Loucy (cell line): ENCODE data around the gene SOWAHA.

Source experiments
- H2AFZ ChIP-seq: fragments of 200-600 bp; sonication (generic); 2 replicates; pipeline ENCODE4 v1.6.0; 2016; ENCODE audit warnings: antibody characterized with exemption, mild to moderate bottlenecking, low read length, moderate library complexity
- H3F3A ChIP-seq: fragments of 200-600 bp; 2 replicates; pipeline ENCODE4 v1.6.0; 2016; ENCODE audit warnings: antibody characterized with exemption, low read depth, mild to moderate bottlenecking
- H3K27me3 ChIP-seq: fragments of 200-600 bp; sonication (generic); 2 replicates; pipeline ENCODE4 v1.6.1; 2014; ENCODE audit warnings: low read length, mild to moderate bottlenecking; ENCODE audit not compliant: insufficient read depth, poor library complexity, severe bottlenecking
- H3K36me3 ChIP-seq: fragments of 200-600 bp; sonication (generic); 2 replicates; pipeline ENCODE4 v1.6.1; 2016; ENCODE audit warnings: low read length; ENCODE audit not compliant: insufficient read depth
- H3K4me1 ChIP-seq: fragments of 200-600 bp; sonication (generic); 2 replicates; pipeline ENCODE4 v1.5.1; 2014; ENCODE audit warnings: low read length, mild to moderate bottlenecking; ENCODE audit not compliant: insufficient read depth, poor library complexity, severe bottlenecking
- H3K4me2 ChIP-seq: fragments of 200-600 bp; sonication (generic); 2 replicates; pipeline ENCODE4 v1.6.0; 2014; ENCODE audit warnings: antibody characterized with exemption, low read length, low read depth, mild to moderate bottlenecking; ENCODE audit not compliant: poor library complexity, severe bottlenecking
- H3K4me3 ChIP-seq: fragments of 200-600 bp; sonication (generic); 2 replicates; pipeline ENCODE4 v1.5.1; 2014; ENCODE audit warnings: low read length, mild to moderate bottlenecking, mixed read lengths; ENCODE audit not compliant: poor library complexity, severe bottlenecking
- H3K79me2 ChIP-seq: fragments of 200-600 bp; sonication (generic); 2 replicates; pipeline ENCODE4 v1.6.1; 2014; ENCODE audit warnings: low read length; ENCODE audit not compliant: insufficient read depth
- H3K9ac ChIP-seq: fragments of 200-600 bp; sonication (generic); 2 replicates; pipeline ENCODE4 v1.6.0; 2014; ENCODE audit warnings: mild to moderate bottlenecking, low read depth, low read length, moderate library complexity; ENCODE audit not compliant: poor library complexity, severe bottlenecking
- H3K9me2 ChIP-seq: fragments of 200-600 bp; sonication (generic); replicated peaks from 2 replicates; pipeline ENCODE4 v1.6.1; 2016; ENCODE audit warnings: low read depth, low read length, mixed read lengths
- H3K9me3 ChIP-seq: fragments of 200-600 bp; sonication (generic); 2 replicates; pipeline ENCODE4 v1.6.1; 2014; ENCODE audit warnings: mild to moderate bottlenecking, antibody characterized with exemption, low read length, low read depth; ENCODE audit not compliant: insufficient read depth
- H4K20me1 ChIP-seq: fragments of 200-600 bp; sonication (generic); 2 replicates; pipeline ENCODE4 v1.6.0; 2014; ENCODE audit warnings: antibody characterized with exemption, low read length, mild to moderate bottlenecking; ENCODE audit not compliant: insufficient read depth, poor library complexity, severe bottlenecking
- EZH2phosphoT487 ChIP-seq: fragments of 200-600 bp; IDR thresholded peaks from 2 replicates; pipeline ENCODE4 v1.6.1; 2018; ENCODE audit warnings: antibody characterized with exemption, mild to moderate bottlenecking, moderate library complexity, borderline replicate concordance
- TF ChIP-seq, protein P1 (sequence below): fragments of 200-600 bp; sonication (generic); conservative IDR thresholded peaks from 2 replicates; pipeline ENCODE4 v1.5.1; 2014; ENCODE audit warnings: mild to moderate bottlenecking, antibody characterized with exemption, low read length

SOWAHA gene

GRCh38 chr5:132829742-132830435 lies 16.8 kb downstream of the SOWAHA start:
- H3K79me2 ChIP-seq: no peaks in the 10 kb centered on the region
- peak overlapping the region; percentile 67; the same call in 1 of the 2 replicates for H2AFZ ChIP-seq
- H3K36me3 ChIP-seq: no peaks in the 10 kb centered on the region
- H3K4me2 ChIP-seq: peak overlapping the region; percentile 37
- no peaks in the 10 kb centered on the region for H3K4me1 ChIP-seq
- H3K4me3 ChIP-seq: peak overlapping the region; percentile 74
- H3K9ac ChIP-seq: peak overlapping the region; percentile 50
- H3F3A ChIP-seq: no peaks in the 10 kb centered on the region
- no peaks in the 10 kb centered on the region for H3K9me2 ChIP-seq
- no peak for TF ChIP-seq EZH2phosphoT487
- TF ChIP-seq, protein P1, sequence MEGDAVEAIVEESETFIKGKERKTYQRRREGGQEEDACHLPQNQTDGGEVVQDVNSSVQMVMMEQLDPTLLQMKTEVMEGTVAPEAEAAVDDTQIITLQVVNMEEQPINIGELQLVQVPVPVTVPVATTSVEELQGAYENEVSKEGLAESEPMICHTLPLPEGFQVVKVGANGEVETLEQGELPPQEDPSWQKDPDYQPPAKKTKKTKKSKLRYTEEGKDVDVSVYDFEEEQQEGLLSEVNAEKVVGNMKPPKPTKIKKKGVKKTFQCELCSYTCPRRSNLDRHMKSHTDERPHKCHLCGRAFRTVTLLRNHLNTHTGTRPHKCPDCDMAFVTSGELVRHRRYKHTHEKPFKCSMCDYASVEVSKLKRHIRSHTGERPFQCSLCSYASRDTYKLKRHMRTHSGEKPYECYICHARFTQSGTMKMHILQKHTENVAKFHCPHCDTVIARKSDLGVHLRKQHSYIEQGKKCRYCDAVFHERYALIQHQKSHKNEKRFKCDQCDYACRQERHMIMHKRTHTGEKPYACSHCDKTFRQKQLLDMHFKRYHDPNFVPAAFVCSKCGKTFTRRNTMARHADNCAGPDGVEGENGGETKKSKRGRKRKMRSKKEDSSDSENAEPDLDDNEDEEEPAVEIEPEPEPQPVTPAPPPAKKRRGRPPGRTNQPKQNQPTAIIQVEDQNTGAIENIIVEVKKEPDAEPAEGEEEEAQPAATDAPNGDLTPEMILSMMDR: peak; percentile 58
- H3K9me3 ChIP-seq: no peaks in the 10 kb centered on the region
- H3K27me3 ChIP-seq: no peaks in the 10 kb centered on the region
- no peaks in the 10 kb centered on the region for H4K20me1 ChIP-seq

DNA sequence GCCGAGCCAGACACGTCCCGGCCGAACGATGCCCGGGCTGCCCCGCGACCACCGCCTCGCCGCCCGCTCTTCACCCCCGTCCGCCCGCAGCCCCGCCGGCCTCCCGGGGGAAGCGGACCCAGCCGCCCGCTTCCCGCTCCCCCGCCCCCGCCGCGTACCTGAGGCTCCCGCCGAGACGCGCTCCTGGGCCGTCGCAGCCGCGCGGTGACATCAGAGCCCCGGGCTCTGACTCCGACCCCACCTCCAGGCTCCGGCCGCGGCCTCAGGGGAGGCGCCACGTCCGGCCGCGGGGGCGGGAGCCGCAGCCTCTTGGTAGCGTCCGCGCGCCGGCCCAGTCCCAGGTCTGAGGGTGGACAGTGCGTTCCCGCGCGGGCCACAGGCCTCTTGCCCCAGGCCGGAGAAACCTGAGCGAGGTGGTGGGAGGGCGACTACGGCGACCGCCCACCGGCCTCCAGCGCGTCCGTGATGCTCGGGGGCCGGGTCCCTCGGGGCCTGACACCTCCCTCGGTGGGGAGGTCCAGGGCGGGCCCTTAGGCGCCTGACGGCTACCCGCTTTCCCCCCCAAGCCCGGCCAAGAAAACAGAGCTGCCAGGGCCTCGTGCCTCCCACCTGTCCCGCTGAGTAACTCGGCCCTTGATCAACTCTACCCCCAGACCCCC lies 17.5 kb downstream of the SOWAHA start, which contains the start of gene SHROOM1:
TSS of gene SHROOM1 (minus strand) at position 212 of the 659 bp plus-strand sequence. CDS start 4,507 bp downstream, outside the sequence.
- no peaks in the 10 kb centered on the region for H3K4me1 ChIP-seq
- peak within 1 kb of the TSS; percentile 67; the same call in 1 of the 2 replicates for H2AFZ ChIP-seq
- no peaks in the 10 kb centered on the region for H3K27me3 ChIP-seq
- H3K9me2 ChIP-seq: no peaks in the 10 kb centered on the region
- peak within 1 kb of the TSS; percentile 74 for H3K4me3 ChIP-seq
- H3K9ac ChIP-seq: peak within 1 kb of the TSS; percentile 50
- H3K79me2 ChIP-seq: no peaks in the 10 kb centered on the region
- peak within 1 kb of the TSS; percentile 37 for H3K4me2 ChIP-seq
- H3K36me3 ChIP-seq: no peaks in the 10 kb centered on the region
- TF ChIP-seq, protein P1: no peak
- TF ChIP-seq EZH2phosphoT487: no peak
- H3K9me3 ChIP-seq: no peaks in the 10 kb centered on the region
- H4K20me1 ChIP-seq: no peaks in the 10 kb centered on the region
- no peaks in the 10 kb centered on the region for H3F3A ChIP-seq

GRCh38 chr5:132831095-132831860 lies 18.2 kb downstream of the SOWAHA start:
- no peak overlapping the region for H3K4me3 ChIP-seq
- TF ChIP-seq, protein P1: no peak
- TF ChIP-seq EZH2phosphoT487: no peak
- no peak overlapping the region for H3K9ac ChIP-seq
- H3K36me3 ChIP-seq: no peaks in the 10 kb centered on the region
- H3K79me2 ChIP-seq: no peaks in the 10 kb centered on the region
- no peaks in the 10 kb centered on the region for H3K4me1 ChIP-seq
- H4K20me1 ChIP-seq: no peaks in the 10 kb centered on the region
- H3K9me3 ChIP-seq: no peaks in the 10 kb centered on the region
- no peaks in the 10 kb centered on the region for H3K27me3 ChIP-seq
- H3K4me2 ChIP-seq: no peak overlapping the region
- no peaks in the 10 kb centered on the region for H3K9me2 ChIP-seq
- no peaks in the 10 kb centered on the region for H3F3A ChIP-seq
- H2AFZ ChIP-seq: no peak overlapping the region
